Endothelial cell (in vitro differentiated cells): Measurements from ENCODE around the gene FMR1. TPM values are rescaled to one million over a fixed set of nuclear protein-coding genes. Genes with fewer than 3 reads are reported as not detected.

ENCODE experiments used
- DNase-seq: peaks from one replicate; pipeline ENCODE4 v3.0.0; 2021; ENCODE audit warnings: low spot score
- H3K27ac Mint-ChIP-seq: one replicate; pipeline ENCODE4 v1.8.0; 2021; ENCODE audit warnings: mixed read lengths, inconsistent platforms; ENCODE audit not compliant: unreplicated experiment
- H3K27me3 Mint-ChIP-seq: one replicate; pipeline ENCODE4 v1.8.0; 2021; ENCODE audit warnings: mild to moderate bottlenecking, moderate library complexity, mixed read lengths, inconsistent platforms; ENCODE audit not compliant: unreplicated experiment
- H3K36me3 Mint-ChIP-seq: one replicate; pipeline ENCODE4 v1.8.0; 2021; ENCODE audit warnings: mild to moderate bottlenecking, low read depth, mixed read lengths, inconsistent platforms; ENCODE audit not compliant: unreplicated experiment
- H3K4me1 Mint-ChIP-seq: one replicate; pipeline ENCODE4 v1.8.0; 2021; ENCODE audit warnings: mild to moderate bottlenecking, mixed read lengths, inconsistent platforms; ENCODE audit not compliant: unreplicated experiment
- H3K4me3 Mint-ChIP-seq: one replicate; pipeline ENCODE4 v1.8.0; 2021; ENCODE audit warnings: mild to moderate bottlenecking, mixed read lengths, inconsistent platforms; ENCODE audit not compliant: unreplicated experiment
- H3K9me3 Mint-ChIP-seq: one replicate; pipeline ENCODE4 v1.8.0; 2021; ENCODE audit warnings: mixed read lengths, inconsistent platforms; ENCODE audit not compliant: unreplicated experiment
- CTCF ChIP-seq: fragments of 200-600 bp; sonication (generic); IDR thresholded peaks from one replicate; pipeline ENCODE4 v1.5.0; 2021; ENCODE audit warnings: antibody characterized with exemption; ENCODE audit not compliant: unreplicated experiment
- long read RNA-seq: library from polyadenylated mRNA; unstranded; transcript quantifications from one replicate; pipeline ENCODE4 v2.0.0, GENCODE V29; 2020; ENCODE audit not compliant: unreplicated experiment
- total RNA-seq: library from RNA; stranded (reverse); fragmentation: NEBNext Ultra II Directional; extraction: Animal tissue kit (Norgen Biotek cat#: 25700); gene quantifications from one replicate; pipeline ENCODE4 v1.2.1, GENCODE V29; 2021; ENCODE audit not compliant: unreplicated experiment

Gene FMR1
- 67.2 TPM for total RNA-seq
- long read RNA-seq, partial matches to known transcripts = 0 of 2 reads
- long read RNA-seq, other reads (novel, unspliced or antisense) = 2 of 2 reads

- H3K4me3 Mint-ChIP-seq = peak within 1 kb of the TSS; percentile 96
- peak; percentile 83 for DNase-seq
- H3K36me3 Mint-ChIP-seq = no peaks in the 10 kb centered on the region
- H3K4me1 Mint-ChIP-seq = peaks cover 7% of the 10 kb centered on the region
- TF ChIP-seq CTCF = no peak
- no peaks in the 10 kb centered on the region for H3K27me3 Mint-ChIP-seq
- H3K27ac Mint-ChIP-seq = peak within 1 kb of the TSS; percentile 75
- H3K9me3 Mint-ChIP-seq = no peaks in the 10 kb centered on the region
These were observed at the start of gene FMR1 for GRCh38 chrX:147911192-147912022. FMR1 (plus strand) TSS chrX:147911919; CDS start chrX:147912180, 261 bp downstream.

- no peak overlapping the region for H3K4me3 Mint-ChIP-seq
- TF ChIP-seq CTCF = no peak
- H3K27me3 Mint-ChIP-seq = no peaks in the 10 kb centered on the region
- no peak for DNase-seq
- H3K36me3 Mint-ChIP-seq = no peaks in the 10 kb centered on the region
- no peak overlapping the region for H3K27ac Mint-ChIP-seq
- no peaks in the 10 kb centered on the region for H3K4me1 Mint-ChIP-seq
- H3K9me3 Mint-ChIP-seq = no peaks in the 10 kb centered on the region
These were observed 35.7 kb upstream of the FMR1 start for GRCh38 chrX:147875866-147876596.

GRCh38 chrX:147876849-147877646 lies 34.7 kb upstream of the FMR1 start:
- no peak for DNase-seq
- Mint-ChIP-seq H3K27ac (no peak overlapping the region), H3K36me3 (no peaks in the 10 kb centered on the region), H3K27me3 (no peaks in the 10 kb centered on the region), H3K4me1 (no peaks in the 10 kb centered on the region), H3K4me3 (no peak overlapping the region), H3K9me3 (no peaks in the 10 kb centered on the region)
- no peak for TF ChIP-seq CTCF

- Mint-ChIP-seq H3K27me3 (no peaks in the 10 kb centered on the region), H3K27ac (no peak overlapping the region), H3K36me3 (no peaks in the 10 kb centered on the region), H3K4me1 (no peaks in the 10 kb centered on the region), H3K9me3 (no peaks in the 10 kb centered on the region), H3K4me3 (no peak overlapping the region)
- no peak for TF ChIP-seq CTCF
- DNase-seq = no peak
These were observed 34.0 kb upstream of the FMR1 start for GRCh38 chrX:147877726-147878125.
